ENCODE measurements around the gene DMTF1. TPM values are rescaled to one million over a fixed set of nuclear protein-coding genes. Genes with fewer than 3 reads are reported as not detected.

Gene DMTF1
- total and polyA plus RNA-seq, 9 of the 15 experiments (the other 6 are each of a cell fraction or from before 2014, with no cell fraction given), result 25.7 to 208 (median 74.7) TPM

DNA sequence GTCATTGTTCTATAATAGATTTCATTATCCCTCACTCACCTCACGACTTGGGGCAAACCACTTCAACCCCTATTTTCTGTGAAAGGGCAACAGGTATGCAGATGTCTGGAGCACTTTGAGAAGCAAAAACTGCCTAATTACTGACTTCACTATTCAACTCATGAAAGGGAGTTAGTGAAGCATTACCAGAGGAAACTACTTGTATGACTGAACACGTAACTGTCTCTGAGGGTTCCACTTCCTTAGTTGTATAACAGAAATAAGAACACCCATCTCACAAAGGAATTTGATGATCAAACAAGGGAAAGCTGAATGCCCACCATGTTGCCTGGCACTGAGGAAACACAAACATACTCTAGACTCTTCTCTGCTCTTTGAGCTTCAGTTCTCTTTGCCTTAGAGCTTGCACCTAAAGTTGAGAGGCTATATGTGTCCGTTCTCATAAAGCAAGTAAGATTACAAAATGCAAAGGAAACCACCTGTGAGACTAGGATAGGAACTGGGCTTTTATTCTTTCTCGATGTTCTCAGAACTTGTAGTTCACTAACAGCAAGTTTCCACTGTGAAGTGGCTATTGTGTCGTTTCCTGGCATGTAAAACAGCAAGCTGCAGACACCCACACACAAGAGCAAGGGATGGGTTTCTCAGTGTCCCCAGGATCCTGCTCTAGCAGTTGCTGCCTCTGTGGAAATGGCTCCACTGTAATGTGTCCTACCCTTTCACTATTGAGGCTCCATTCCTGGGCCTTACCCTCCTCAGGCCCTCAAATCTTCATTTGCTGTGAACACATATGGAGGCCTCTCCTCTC lies 64.7 kb downstream of the DMTF1 start:
- Histone ChIP-seq H2AFZ (ENCODE audit: low read depth, low read length) (peak overlapping the region; percentile 2; the same call in 1 of the 2 replicates), H3K4me2 (ENCODE audit: insufficient read depth, low read length) (no peak overlapping the region), H3K27ac (ENCODE audit: extremely low read depth, low read depth, low read length) (no peak overlapping the region), H3K27me3 (ENCODE audit: control insufficient read depth in 2 of 2, insufficient read depth in 2 of 2, low read length in 2 of 2) (peaks cover 16 to 25% of the 10 kb centered on the region in 2 experiments; a peak in 4 of 5 replicates), H3K4me3 (no peak overlapping the region), H3K36me3 (ENCODE audit: control insufficient read depth, insufficient read depth, low read length) (no peaks in the 10 kb centered on the region), H3K9me1 (ENCODE audit: control insufficient read depth, insufficient read depth, low read length) (no peaks in the 10 kb centered on the region), H3K79me2 (ENCODE audit: control insufficient read depth, insufficient read depth, low read length) (no peaks in the 10 kb centered on the region), H4K20me1 (replicated peaks; ENCODE audit: control insufficient read depth, insufficient read depth, low read length) (no peaks in the 10 kb centered on the region), H3K4me1 (replicated peaks in 1 of 2; ENCODE audit: control insufficient read depth in 2 of 2, insufficient read depth in 2 of 2, low read length in 2 of 2) (peaks cover 13 to 18% of the 10 kb centered on the region in 2 experiments), H3K9me3 (replicated peaks; ENCODE audit: control insufficient read depth, insufficient read depth, low read depth, low read length) (no peaks in the 10 kb centered on the region), H3K9ac (ENCODE audit: insufficient read depth in 1 of 2, low read depth in 2 of 2, low read length in 2 of 2) (no peak overlapping the region)
- 18% methylated on average over 5 of the region's 5 CpGs for WGBS (ENCODE audit: insufficient coverage, low coverage, missing lambda C conversion rate)
- DNase-seq (ENCODE audit: extremely low read depth in 1 of 4, low spot score in 3 of 4) (no peak), ATAC-seq (no peak), FAIRE-seq (no peak)
- BruUV-seq (replicated peaks), result no TSS peak
- TF ChIP-seq SP2 (IDR thresholded peaks at IDR 0.05; ENCODE audit: extremely low read depth, low read depth, low read length, poor library complexity, severe bottlenecking) (no peak), BCOR (IDR thresholded peaks at IDR 0.05) (no peak), ZNF184 (CRISPR knock-in tag; IDR thresholded peaks at IDR 0.05) (no peak), USF1 (CRISPR knock-in tag; IDR thresholded peaks at IDR 0.05) (no peak), HMG20B (CRISPR knock-in tag; IDR thresholded peaks at IDR 0.05) (no peak), ZNF274 (IDR thresholded peaks at IDR 0.05; ENCODE audit: borderline replicate concordance, low read depth, low read length) (no peak), ELF2 (CRISPR knock-in tag; IDR thresholded peaks at IDR 0.05) (no peak)
- TF ChIP-seq, protein P1, sequence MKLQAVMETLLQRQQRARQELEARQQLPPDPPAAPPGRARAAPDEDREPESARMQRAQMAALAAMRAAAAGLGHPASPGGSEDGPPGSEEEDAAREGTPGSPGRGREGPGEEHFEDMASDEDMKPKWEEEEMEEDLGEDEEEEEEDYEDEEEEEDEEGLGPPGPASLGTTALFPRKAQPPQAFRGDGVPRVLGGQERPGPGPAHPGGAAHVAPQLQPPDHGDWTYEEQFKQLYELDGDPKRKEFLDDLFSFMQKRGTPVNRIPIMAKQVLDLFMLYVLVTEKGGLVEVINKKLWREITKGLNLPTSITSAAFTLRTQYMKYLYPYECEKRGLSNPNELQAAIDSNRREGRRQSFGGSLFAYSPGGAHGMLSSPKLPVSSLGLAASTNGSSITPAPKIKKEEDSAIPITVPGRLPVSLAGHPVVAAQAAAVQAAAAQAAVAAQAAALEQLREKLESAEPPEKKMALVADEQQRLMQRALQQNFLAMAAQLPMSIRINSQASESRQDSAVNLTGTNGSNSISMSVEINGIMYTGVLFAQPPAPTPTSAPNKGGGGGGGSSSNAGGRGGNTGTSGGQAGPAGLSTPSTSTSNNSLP (IDR thresholded peaks at IDR 0.05; ENCODE audit: borderline replicate concordance, low read depth, low read length), result no peak
- intact Hi-C loops (cut with micrococcal nuclease) (loop anchor here (10.0 kb wide), 1 partner anchor 658 kb away; the partner anchor contains the start of genes DBF4 and SLC25A40), in situ Hi-C loops (cut with MboI) (no loop called here)
- ChIA-PET POLR2A (interaction anchor here (0.6 kb wide), 1 partner anchor 13 kb away, joined by 3 read pairs; no protein-coding TSS in a partner anchor), CTCF (ENCODE audit: low intra/inter-chr PET ratio) (no interaction called here)

All from K562 (cell line).